ENCODE data around the gene TRAF4. TPM values are rescaled to one million over a fixed set of nuclear protein-coding genes. Genes with fewer than 3 reads are reported as not detected.

The TRAF4 gene
- total and polyA plus RNA-seq, 9 donors: 24.2 to 91.2 (median 62.7) TPM

DNA sequence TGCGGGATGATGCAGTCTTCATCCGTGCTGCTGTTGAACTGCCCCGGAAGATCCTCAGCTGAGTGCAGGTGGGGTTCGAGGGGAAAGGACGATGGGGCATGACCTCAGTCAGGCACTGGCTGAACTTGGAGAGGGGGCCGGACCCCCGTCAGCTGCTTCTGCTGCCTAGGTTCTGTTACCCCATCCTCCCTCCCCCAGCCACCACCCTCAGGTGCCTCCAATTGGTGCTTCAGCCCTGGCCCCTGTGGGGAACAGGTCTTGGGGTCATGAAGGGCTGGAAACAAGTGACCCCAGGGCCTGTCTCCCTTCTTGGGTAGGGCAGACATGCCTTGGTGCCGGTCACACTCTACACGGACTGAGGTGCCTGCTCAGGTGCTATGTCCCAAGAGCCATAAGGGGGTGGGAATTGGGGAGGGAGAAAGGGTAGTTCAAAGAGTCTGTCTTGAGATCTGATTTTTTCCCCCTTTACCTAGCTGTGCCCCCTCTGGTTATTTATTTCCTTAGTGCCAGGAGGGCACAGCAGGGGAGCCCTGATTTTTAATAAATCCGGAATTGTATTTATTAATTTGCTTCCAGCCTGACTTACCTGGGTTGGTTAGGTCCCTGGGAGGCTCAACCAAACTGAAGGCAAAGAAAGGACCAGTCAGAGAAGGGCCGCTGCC lies 5.8 kb downstream of the TRAF4 start:
- Histone ChIP-seq H3K27me3 (ENCODE audit: control insufficient read depth, insufficient read depth, low read length) (no peaks in the 10 kb centered on the region), H3K36me3 (ENCODE audit: control insufficient read depth, insufficient read depth, low read length) (peaks cover 55% of the 10 kb centered on the region), H3K27ac (ENCODE audit: low read length) (no peak overlapping the region), H3K4me3 (ENCODE audit: low read length) (no peak overlapping the region), H3K9me3 (replicated peaks; ENCODE audit: control insufficient read depth, low read depth, low read length) (no peaks in the 10 kb centered on the region), H3K4me1 (ENCODE audit: control insufficient read depth, insufficient read depth, low read length) (peaks cover 44% of the 10 kb centered on the region)
- WGBS (ENCODE audit: insufficient coverage): 65% methylated on average over 6 of the region's 11 CpGs
- DNase-seq: no peak

DNA sequence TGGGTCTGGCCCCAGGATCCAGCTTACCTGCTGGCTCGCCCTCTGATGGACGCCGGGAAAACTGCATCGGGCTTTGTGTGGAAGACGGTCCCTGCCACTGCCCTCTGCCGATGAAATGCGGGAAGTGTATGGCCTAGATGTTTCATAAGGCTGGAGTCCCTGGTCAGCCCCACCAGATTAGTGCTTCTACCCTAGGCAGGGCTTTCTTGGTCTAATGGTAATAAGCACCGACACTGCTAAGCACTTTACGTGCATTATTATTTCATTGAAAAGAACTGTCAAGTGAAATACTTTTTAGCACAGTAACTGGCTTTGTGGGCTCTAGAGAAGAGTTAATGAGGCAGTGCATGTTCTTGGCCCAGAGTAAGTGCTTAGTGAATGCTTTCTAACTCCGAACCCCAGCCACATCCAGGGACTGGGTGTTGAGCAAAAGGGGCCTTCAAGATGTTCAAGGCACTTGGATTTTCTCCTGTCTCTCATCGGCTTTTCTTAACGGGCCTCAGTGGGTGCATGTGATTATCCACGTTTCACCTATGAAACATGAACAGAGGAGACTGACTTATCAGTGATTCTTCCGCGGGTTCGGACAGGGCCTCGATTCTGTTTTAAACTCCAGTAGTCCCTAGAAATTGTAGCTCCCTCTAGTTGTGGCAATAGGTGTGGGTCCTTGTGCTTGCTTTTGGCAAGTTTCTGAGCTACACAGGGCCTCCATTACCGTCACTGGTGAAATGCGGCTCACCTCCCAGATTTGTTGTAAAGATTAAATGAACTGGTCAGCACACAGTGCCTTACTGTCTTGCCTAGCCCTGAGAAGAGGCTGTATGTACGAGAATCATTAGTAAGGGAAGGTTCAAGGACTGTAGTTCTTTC lies 6.6 kb downstream of the TRAF4 start:
- H3K4me3 ChIP-seq (ENCODE audit: low read length): no peak overlapping the region
- H3K9me3 ChIP-seq (replicated peaks; ENCODE audit: control insufficient read depth, low read depth, low read length): no peaks in the 10 kb centered on the region
- no peaks in the 10 kb centered on the region for H3K27me3 ChIP-seq (ENCODE audit: control insufficient read depth, insufficient read depth, low read length)
- H3K36me3 ChIP-seq (ENCODE audit: control insufficient read depth, insufficient read depth, low read length): peaks cover 55% of the 10 kb centered on the region
- H3K4me1 ChIP-seq (ENCODE audit: control insufficient read depth, insufficient read depth, low read length): peaks cover 41% of the 10 kb centered on the region
- 46% methylated on average over 13 of the region's 20 CpGs for WGBS (ENCODE audit: insufficient coverage)
- peak; percentile 94 for DNase-seq
- no peak overlapping the region for H3K27ac ChIP-seq (ENCODE audit: low read length)

GRCh38 chr17:28751600-28752366 lies 8.0 kb downstream of the TRAF4 start:
- no peak for DNase-seq
- no peak overlapping the region for H3K27ac ChIP-seq (ENCODE audit: low read length)
- H3K4me1 ChIP-seq (ENCODE audit: control insufficient read depth, insufficient read depth, low read length): peaks cover 27% of the 10 kb centered on the region
- peaks cover 53% of the 10 kb centered on the region for H3K36me3 ChIP-seq (ENCODE audit: control insufficient read depth, insufficient read depth, low read length)
- H3K4me3 ChIP-seq (ENCODE audit: low read length): no peak overlapping the region
- H3K27me3 ChIP-seq (ENCODE audit: control insufficient read depth, insufficient read depth, low read length): no peaks in the 10 kb centered on the region
- 89% methylated on average over 6 of the region's 10 CpGs for WGBS (ENCODE audit: insufficient coverage)
- H3K9me3 ChIP-seq (replicated peaks; ENCODE audit: control insufficient read depth, low read depth, low read length): no peaks in the 10 kb centered on the region

DNA sequence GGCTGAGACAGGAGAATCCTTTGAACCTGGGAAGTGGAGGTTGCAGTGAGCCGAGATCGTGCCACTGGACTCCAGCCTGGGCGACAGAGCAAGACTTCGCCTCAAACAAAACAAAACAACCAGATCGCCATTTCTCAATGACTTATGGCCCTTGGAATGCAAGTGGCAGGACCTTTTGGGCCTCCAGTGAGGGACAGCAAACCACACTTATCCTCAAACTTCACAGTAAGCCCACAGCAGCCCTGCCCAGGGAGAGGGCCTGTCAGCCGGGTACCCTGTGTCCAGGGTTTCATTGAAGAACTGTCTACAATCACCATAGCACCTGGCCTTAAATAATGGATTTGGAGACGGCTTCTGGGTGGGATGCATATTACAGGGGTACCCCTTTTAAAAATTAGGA lies 11.7 kb downstream of the TRAF4 start:
- 97% methylated on average over 6 of the region's 7 CpGs for WGBS (ENCODE audit: insufficient coverage)

DNA sequence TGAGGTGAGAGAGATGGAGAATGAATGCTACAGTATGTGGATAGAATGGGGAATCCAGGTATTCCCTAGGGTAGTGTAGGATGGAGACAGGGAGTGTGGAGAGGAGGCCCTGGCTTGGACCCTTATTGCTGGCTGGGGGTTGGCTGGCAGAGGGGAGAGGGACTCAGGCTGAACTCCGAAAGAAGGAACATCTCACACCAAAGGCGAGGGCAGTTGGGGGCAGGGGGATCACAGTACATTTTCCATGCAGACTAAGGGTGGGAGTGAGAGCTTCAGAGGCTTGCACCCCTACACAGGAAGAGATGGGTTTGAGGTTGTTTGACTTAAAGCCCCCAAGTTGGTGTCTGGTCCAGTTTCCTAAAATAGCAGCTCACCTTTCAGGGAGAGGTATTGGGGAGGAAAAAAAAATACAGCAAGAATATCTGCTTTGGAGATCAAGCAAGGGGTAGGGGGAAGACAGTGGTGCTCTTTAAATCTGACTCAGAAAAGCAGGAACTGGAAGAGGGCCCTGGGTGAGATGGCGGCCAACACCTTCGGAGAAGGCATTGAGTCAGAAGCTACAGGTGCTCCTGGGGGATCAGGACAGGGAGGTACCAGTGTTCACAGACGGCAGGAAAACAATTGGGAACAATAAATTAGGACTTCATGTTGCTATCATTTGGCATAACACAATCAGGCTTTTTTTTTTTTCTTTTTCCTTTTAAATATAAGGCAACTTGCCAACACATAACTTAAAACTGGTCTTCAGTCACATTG lies 12.4 kb downstream of the TRAF4 start:
- H3K27ac ChIP-seq (ENCODE audit: low read length): no peak overlapping the region
- DNase-seq: no peak

More for the DNA sequence above, 11.7 kb downstream of the TRAF4 start:
- H3K4me3 ChIP-seq (ENCODE audit: low read length): no peak overlapping the region
- peaks cover 45% of the 10 kb centered on the region for H3K36me3 ChIP-seq (ENCODE audit: control insufficient read depth, insufficient read depth, low read length)
- H3K27ac ChIP-seq (ENCODE audit: low read length): no peak overlapping the region
- peaks cover under 1% of the 10 kb centered on the region for H3K4me1 ChIP-seq (ENCODE audit: control insufficient read depth, insufficient read depth, low read length)
- H3K27me3 ChIP-seq (ENCODE audit: control insufficient read depth, insufficient read depth, low read length): no peaks in the 10 kb centered on the region
- H3K9me3 ChIP-seq (replicated peaks; ENCODE audit: control insufficient read depth, low read depth, low read length): no peaks in the 10 kb centered on the region
- DNase-seq: no peak

GRCh38 chr17:28758411-28759121 lies 14.8 kb downstream of the TRAF4 start:
- Histone ChIP-seq H3K27me3 (ENCODE audit: control insufficient read depth, insufficient read depth, low read length) (no peaks in the 10 kb centered on the region), H3K4me1 (ENCODE audit: control insufficient read depth, insufficient read depth, low read length) (no peaks in the 10 kb centered on the region), H3K9me3 (replicated peaks; ENCODE audit: control insufficient read depth, low read depth, low read length) (no peaks in the 10 kb centered on the region), H3K4me3 (ENCODE audit: low read length) (no peak overlapping the region), H3K27ac (ENCODE audit: low read length) (no peak overlapping the region), H3K36me3 (ENCODE audit: control insufficient read depth, insufficient read depth, low read length) (peaks cover 42% of the 10 kb centered on the region)
- no peak for DNase-seq
- WGBS (ENCODE audit: insufficient coverage): 96% methylated on average over 28 of the region's 32 CpGs

More for the DNA sequence above, 12.4 kb downstream of the TRAF4 start:
- Histone ChIP-seq H3K36me3 (ENCODE audit: control insufficient read depth, insufficient read depth, low read length) (peaks cover 38% of the 10 kb centered on the region), H3K27me3 (ENCODE audit: control insufficient read depth, insufficient read depth, low read length) (no peaks in the 10 kb centered on the region), H3K4me3 (ENCODE audit: low read length) (no peak overlapping the region), H3K9me3 (replicated peaks; ENCODE audit: control insufficient read depth, low read depth, low read length) (no peaks in the 10 kb centered on the region), H3K4me1 (ENCODE audit: control insufficient read depth, insufficient read depth, low read length) (no peaks in the 10 kb centered on the region)
- 64% methylated on average over 2 of the region's 5 CpGs for WGBS (ENCODE audit: insufficient coverage)

DNA sequence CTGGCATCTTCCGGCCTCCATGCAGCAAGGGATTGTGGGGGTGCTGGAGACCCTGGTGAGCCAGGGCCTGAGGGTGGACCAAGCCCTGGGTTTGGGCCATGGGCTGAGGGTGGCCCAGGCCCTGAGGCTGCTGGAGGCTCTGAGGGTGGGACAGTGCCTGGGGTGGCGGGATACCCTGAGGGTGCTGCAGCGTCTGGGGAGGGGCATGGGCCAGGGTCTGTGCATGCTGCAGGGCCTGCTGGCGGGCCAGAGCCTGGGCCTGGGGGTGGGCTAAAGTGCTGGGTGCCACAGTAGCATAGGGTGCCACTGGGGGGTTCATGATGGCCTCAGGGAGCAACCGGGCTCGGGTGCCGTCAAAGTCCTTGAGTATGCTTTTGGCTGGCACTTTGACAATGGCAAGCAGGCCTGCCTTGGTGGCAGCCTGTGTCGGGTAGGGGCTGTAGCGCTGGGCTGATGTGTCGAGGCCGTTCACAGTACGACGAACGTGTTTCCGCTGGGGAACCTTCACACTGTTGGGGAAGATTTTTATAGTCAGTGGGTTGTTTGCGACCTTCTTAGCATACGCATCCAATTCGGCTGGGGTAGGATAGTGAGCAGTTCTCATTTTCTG lies 15.6 kb downstream of the TRAF4 start:
- H3K27ac ChIP-seq (ENCODE audit: low read length): no peak overlapping the region
- DNase-seq: no peak
- H3K9me3 ChIP-seq (replicated peaks; ENCODE audit: control insufficient read depth, low read depth, low read length): no peaks in the 10 kb centered on the region
- H3K4me1 ChIP-seq (ENCODE audit: control insufficient read depth, insufficient read depth, low read length): no peaks in the 10 kb centered on the region
- no peaks in the 10 kb centered on the region for H3K27me3 ChIP-seq (ENCODE audit: control insufficient read depth, insufficient read depth, low read length)
- 84% methylated on average over 15 of the region's 18 CpGs for WGBS (ENCODE audit: insufficient coverage)
- peaks cover 42% of the 10 kb centered on the region for H3K36me3 ChIP-seq (ENCODE audit: control insufficient read depth, insufficient read depth, low read length)
- H3K4me3 ChIP-seq (ENCODE audit: low read length): no peak overlapping the region

- H3K4me1 ChIP-seq (ENCODE audit: control insufficient read depth, insufficient read depth, low read length): no peaks in the 10 kb centered on the region
- 28% methylated on average over 2 of the region's 9 CpGs for WGBS (ENCODE audit: insufficient coverage)
- H3K36me3 ChIP-seq (ENCODE audit: control insufficient read depth, insufficient read depth, low read length): peaks cover 50% of the 10 kb centered on the region
- H3K4me3 ChIP-seq (ENCODE audit: low read length): no peak overlapping the region
- no peaks in the 10 kb centered on the region for H3K9me3 ChIP-seq (replicated peaks; ENCODE audit: control insufficient read depth, low read depth, low read length)
- no peaks in the 10 kb centered on the region for H3K27me3 ChIP-seq (ENCODE audit: control insufficient read depth, insufficient read depth, low read length)
- H3K27ac ChIP-seq (ENCODE audit: low read length): no peak overlapping the region
- DNase-seq: peak; percentile 39
Measured at GRCh38 chr17:28760601-28761562, 17.1 kb downstream of the TRAF4 start.

Measured in muscle of leg (tissue), 11 donors.